Lower lobe of right lung (tissue), 2 donors: Measurements from ENCODE around the gene PRDM16. TPM values are rescaled to one million over a fixed set of nuclear protein-coding genes. Genes with fewer than 3 reads are reported as not detected.

Experiments used
- ATAC-seq, 2 donors: fragments of 200-7000 bp; cut with Tn5 transposase; one replicate each; pipeline ENCODE4 v1.9.1; 2020 to 2022; ENCODE audit warnings: mild to moderate bottlenecking in 2 of 2, moderate library complexity in 2 of 2
- DNase-seq: peaks from one replicate; pipeline ENCODE4 v3.0.0-alpha.2; 2020
- H3K27ac ChIP-seq: fragments of 200-600 bp; one replicate; pipeline ENCODE4 v1.8.0; 2022
- H3K27me3 ChIP-seq: fragments of 200-600 bp; one replicate; pipeline ENCODE4 v1.8.0; 2022; ENCODE audit warnings: low read depth
- H3K36me3 ChIP-seq: fragments of 200-600 bp; one replicate; pipeline ENCODE4 v1.8.0; 2022; ENCODE audit warnings: mild to moderate bottlenecking
- H3K4me1 ChIP-seq: fragments of 200-600 bp; one replicate; pipeline ENCODE4 v1.8.0; 2022
- H3K4me3 ChIP-seq: fragments of 200-600 bp; one replicate; pipeline ENCODE4 v1.8.0; 2022; ENCODE audit warnings: mild to moderate bottlenecking
- H3K9me3 ChIP-seq: fragments of 200-600 bp; one replicate; pipeline ENCODE4 v1.8.0; 2022
- CTCF ChIP-seq: fragments of 200-600 bp; IDR thresholded peaks from one replicate; pipeline ENCODE4 v1.8.0; 2022; ENCODE audit warnings: antibody characterized with exemption, mild to moderate bottlenecking
- intact Hi-C: fragments of 100-400 bp; cut with DNase I; formaldehyde crosslinking; loops from one replicate; pipeline ENCODE4 v1.11.0; 2022
- total RNA-seq: library from RNA; stranded (reverse); fragmentation: NEBNext Ultra II Directional; extraction: Animal tissue kit (Norgen Biotek cat#: 25700); gene quantifications from one replicate; pipeline ENCODE4 v1.2.1, GENCODE V29; 2021
- donor health status: DM: no; HTN: yes; CAD: no; lungs with severe emphysema.

PRDM16 gene
- total RNA-seq, 1 donor from 2014 or later = 19.2 TPM

GRCh38 chr1:3037281-3038040, 31.5 kb upstream of the PRDM16 start:
- no peak overlapping the region for H3K4me3 ChIP-seq
- DNase-seq (no peak), ATAC-seq (no peak)
- no peaks in the 10 kb centered on the region for H3K4me1 ChIP-seq
- H3K36me3 ChIP-seq = no peaks in the 10 kb centered on the region
- peaks cover 11% of the 10 kb centered on the region for H3K27me3 ChIP-seq
- no peak for TF ChIP-seq CTCF
- intact Hi-C loops = no loop called here
- H3K9me3 ChIP-seq = no peaks in the 10 kb centered on the region
- H3K27ac ChIP-seq = no peak overlapping the region

GRCh38 chr1:3038113-3038551, 30.9 kb upstream of the PRDM16 start:
- ATAC-seq (no peak), DNase-seq (no peak)
- no peaks in the 10 kb centered on the region for H3K36me3 ChIP-seq
- H3K4me3 ChIP-seq = no peak overlapping the region
- intact Hi-C loops = no loop called here
- no peak for TF ChIP-seq CTCF
- H3K4me1 ChIP-seq = no peaks in the 10 kb centered on the region
- H3K27ac ChIP-seq = no peak overlapping the region
- no peaks in the 10 kb centered on the region for H3K9me3 ChIP-seq
- peaks cover 11% of the 10 kb centered on the region for H3K27me3 ChIP-seq

DNA sequence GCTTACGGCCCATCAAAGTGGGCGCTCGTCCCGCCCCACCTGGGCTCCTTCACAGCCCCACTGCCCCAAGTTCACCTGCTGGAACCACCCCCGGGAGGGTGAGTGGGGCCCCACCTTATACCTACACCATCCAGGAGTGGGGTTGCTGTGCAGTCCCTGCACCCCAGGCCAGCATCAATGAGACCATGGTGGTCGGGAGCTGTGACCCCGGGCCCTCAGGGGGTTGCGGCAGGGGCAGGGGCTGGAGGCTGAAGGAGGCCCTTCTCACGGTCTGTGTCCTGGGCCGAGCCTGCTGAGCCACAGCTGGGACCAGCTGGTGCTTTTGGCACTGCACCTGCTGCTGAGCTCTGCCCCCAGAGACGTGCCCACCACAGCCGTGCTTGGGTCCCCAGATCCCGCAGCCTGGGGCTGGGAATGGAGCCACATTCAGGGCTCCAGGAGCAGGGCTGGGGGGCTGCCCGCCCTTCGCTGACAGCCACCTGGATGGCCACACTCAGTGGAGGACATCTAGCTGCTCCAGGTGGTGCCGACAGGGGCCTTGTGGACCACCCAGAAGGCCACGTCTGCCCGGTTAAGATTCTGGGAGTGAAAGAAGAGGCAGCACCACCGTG, 30.3 kb upstream of the PRDM16 start:
- intact Hi-C loops = no loop called here
- H3K4me3 ChIP-seq = no peak overlapping the region
- no peaks in the 10 kb centered on the region for H3K9me3 ChIP-seq
- DNase-seq (no peak), ATAC-seq (no peak)
- H3K4me1 ChIP-seq = no peaks in the 10 kb centered on the region
- peaks cover 11% of the 10 kb centered on the region for H3K27me3 ChIP-seq
- H3K27ac ChIP-seq = no peak overlapping the region
- no peak for TF ChIP-seq CTCF
- no peaks in the 10 kb centered on the region for H3K36me3 ChIP-seq

DNA sequence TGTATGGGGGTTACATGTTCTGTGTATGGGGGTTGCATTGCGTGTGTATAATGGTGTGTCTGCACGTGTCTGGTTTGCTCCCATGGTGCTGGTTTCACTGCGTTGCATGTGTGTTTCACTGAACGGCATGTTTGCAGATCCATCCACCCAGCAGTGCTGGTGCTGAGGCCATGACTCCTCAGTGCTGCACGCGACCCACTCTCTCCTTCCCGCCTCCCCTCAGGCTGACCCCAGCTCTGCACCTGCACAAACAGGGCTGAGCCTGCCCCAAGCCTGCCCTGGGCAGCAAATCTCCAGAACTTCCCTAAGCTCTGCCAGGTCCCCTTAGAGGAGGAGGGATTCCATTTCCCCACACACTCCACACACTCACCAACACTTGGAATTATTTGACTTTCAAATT, 29.0 kb upstream of the PRDM16 start:
- Histone ChIP-seq H3K36me3 (no peaks in the 10 kb centered on the region), H3K9me3 (no peaks in the 10 kb centered on the region), H3K27ac (no peak overlapping the region), H3K4me1 (no peaks in the 10 kb centered on the region), H3K27me3 (peaks cover 21% of the 10 kb centered on the region), H3K4me3 (no peak overlapping the region)
- TF ChIP-seq CTCF = no peak
- no peak for ATAC-seq
- DNase-seq = no peak
- intact Hi-C loops = no loop called here

DNA sequence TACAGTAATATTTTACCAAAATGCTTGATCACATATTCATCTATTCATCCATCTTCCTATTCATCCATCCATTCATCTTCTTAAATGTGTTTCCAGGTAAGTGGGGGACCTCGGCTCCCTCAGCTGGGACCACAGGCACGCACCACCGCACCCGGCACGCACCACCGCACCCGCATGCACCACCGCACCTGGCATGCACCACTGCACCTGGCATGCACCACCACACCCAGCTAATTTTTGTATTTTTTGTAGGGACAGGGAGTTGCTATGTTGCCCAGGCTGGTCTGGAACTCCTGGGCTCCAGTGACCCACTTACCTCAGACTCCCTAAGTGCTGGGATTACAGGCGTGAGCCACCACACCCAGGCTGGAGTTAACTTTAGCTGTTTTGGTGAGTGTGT, 26.5 kb upstream of the PRDM16 start:
- H3K27ac ChIP-seq = no peak overlapping the region
- no peaks in the 10 kb centered on the region for H3K4me1 ChIP-seq
- H3K27me3 ChIP-seq = peaks cover 27% of the 10 kb centered on the region
- H3K36me3 ChIP-seq = no peaks in the 10 kb centered on the region
- no peak for DNase-seq
- TF ChIP-seq CTCF = no peak
- intact Hi-C loops = no loop called here
- ATAC-seq = no peak
- no peak overlapping the region for H3K4me3 ChIP-seq
- H3K9me3 ChIP-seq = no peaks in the 10 kb centered on the region
